GM12891 (cell line): ENCODE data around the gene GFPT1.

Experiments
- POLR2A ChIP-seq: IDR thresholded peaks from 2 replicates; pipeline ENCODE4 v1.6.1; 2011; ENCODE audit warnings: low read depth, low read length, control low read depth
- POLR2AphosphoS5 ChIP-seq: IDR thresholded peaks from 2 replicates; pipeline ENCODE4 v1.6.1; 2011; ENCODE audit warnings: low read depth, low read length, control low read depth
- SPI1 ChIP-seq: IDR thresholded peaks from 2 replicates; pipeline ENCODE4 v1.6.1; 2011; ENCODE audit warnings: low read depth, low read length, control low read depth
- TAF1 ChIP-seq: IDR thresholded peaks from 2 replicates; pipeline ENCODE4 v1.6.1; 2011; ENCODE audit warnings: low read depth, low read length, control low read depth

GRCh38 chr2:69292256-69292655 lies 94.8 kb downstream of the GFPT1 start:
- TF ChIP-seq POLR2A (no peak), TAF1 (no peak), POLR2AphosphoS5 (no peak), SPI1 (no peak)
